ENCODE data around the gene ANXA2.

GRCh38 chr15:60318216-60318867, 79.4 kb downstream of the ANXA2 start:
- TF ChIP-seq POLR2A (IDR thresholded peaks at IDR 0.05): no peak
- TF ChIP-seq CTCF (IDR thresholded peaks at IDR 0.05): no peak
